Tibial artery (tissue), 4 donors: Measurements from ENCODE around the gene ITFG1.
"Not testable (repeated sequence)": the region's sequence is repeated elsewhere in the genome, so short reads cannot be mapped to it uniquely, and the experiment has no call there.

Experiments
- DNase-seq, 2 donors: peaks; one replicate each; pipeline ENCODE4 v3.0.0-alpha.2; 2019
- H3K27ac ChIP-seq, 2 donors: fragments of 200-600 bp; sonication (generic) in 1 of 2; 1 replicate in 1 of 2; 2 replicates in 1 of 2; pipeline ENCODE4 v1.5.1; 2018 to 2019; ENCODE audit warnings: mild to moderate bottlenecking in 1 of 2
- H3K27me3 ChIP-seq, 2 donors: fragments of 200-600 bp; sonication (generic) in 1 of 2; one replicate each; pipeline versions ENCODE4 v1.5.1 to v1.6.0; 2016 to 2019
- H3K36me3 ChIP-seq, 3 donors: fragments of 200-600 bp; sonication (generic) in 2 of 3; one replicate each; pipeline ENCODE4 v1.5.1; 2016 to 2019; ENCODE audit warnings: mild to moderate bottlenecking in 2 of 3
- H3K4me1 ChIP-seq, 4 donors: fragments of 200-600 bp; sonication (generic) in 2 of 4; 1 replicate in 3 of 4; 2 replicates in 1 of 4; pipeline ENCODE4 v1.5.1; 2016 to 2019
- H3K4me3 ChIP-seq, 2 donors: fragments of 200-600 bp; sonication (generic) in 1 of 2; 1 replicate in 1 of 2; 2 replicates in 1 of 2; pipeline ENCODE4 v1.5.1; 2018 to 2019; ENCODE audit warnings: mild to moderate bottlenecking in 2 of 2
- H3K9me3 ChIP-seq, 3 donors: fragments of 200-600 bp; sonication (generic) in 1 of 3; one replicate each; pipeline ENCODE4 v1.5.1; 2016 to 2019
- intact Hi-C: fragments of 100-400 bp; cut with DNase I; formaldehyde crosslinking; loops from one replicate; pipeline ENCODE4 v1.15.0; 2023; ENCODE audit warnings: low total_unique reads
- TF ChIP-seq, protein P1 (sequence below), 2 experiments: fragments of 200-600 bp in 1 of 2; fragments of 450-650 bp in 1 of 2; IDR thresholded peaks; one replicate each; pipeline ENCODE4 v1.5.1; 2017 to 2019; ENCODE audit warnings: antibody characterized with exemption in 2 of 2, mild to moderate bottlenecking in 1 of 2, moderate library complexity in 1 of 2

ITFG1 gene

DNA sequence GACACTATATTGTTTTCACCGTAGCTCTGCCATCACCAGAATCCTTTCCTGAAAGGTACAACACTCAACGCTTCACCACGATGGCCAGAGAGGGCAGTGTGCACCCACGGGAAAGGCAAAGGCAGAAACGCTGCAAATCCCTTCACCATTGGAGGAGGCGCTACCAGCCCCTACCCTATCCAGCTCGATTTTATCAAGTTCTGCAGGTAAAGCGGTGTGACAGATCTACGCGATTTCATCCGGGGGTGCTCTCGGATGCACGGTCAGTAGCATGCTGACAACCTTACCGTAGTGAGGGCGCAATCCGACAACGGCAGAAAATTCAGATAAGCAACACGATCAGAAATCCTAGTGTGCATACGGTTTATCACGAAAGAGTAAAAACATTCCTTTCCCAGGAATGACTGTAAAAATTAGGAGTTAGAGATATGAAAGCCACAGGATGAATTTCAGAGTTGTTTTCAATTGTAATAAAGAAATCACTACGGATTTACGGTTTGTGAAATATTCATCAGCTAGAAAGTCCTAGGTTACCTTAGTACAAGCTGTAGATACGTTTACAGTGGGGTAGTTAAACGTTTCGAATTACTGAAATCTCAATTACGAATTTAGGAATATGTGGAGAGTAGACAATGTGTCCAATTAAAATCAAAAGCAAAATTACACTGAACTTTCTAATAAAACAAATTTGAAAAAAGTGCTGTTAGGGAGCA, 318.9 kb downstream of the ITFG1 start:
- intact Hi-C loops, result loop anchor here (10.0 kb wide), 1 partner anchor 1013 kb away; the partner anchor contains the start of gene ABCC12
- Histone ChIP-seq H3K27ac (no peak overlapping the region), H3K9me3 (no peaks in the 10 kb centered on the region), H3K27me3 (peaks cover 0 to 23% of the 10 kb centered on the region in 2 donors), H3K36me3 (no peaks in the 10 kb centered on the region), H3K4me1 (peaks cover 0 to 29% (median 22%) of the 10 kb centered on the region in 4 donors), H3K4me3 (peak overlapping the region; percentile 22 to 54)
- DNase-seq, result peak; percentile 73 to 82
- TF ChIP-seq, protein P1, sequence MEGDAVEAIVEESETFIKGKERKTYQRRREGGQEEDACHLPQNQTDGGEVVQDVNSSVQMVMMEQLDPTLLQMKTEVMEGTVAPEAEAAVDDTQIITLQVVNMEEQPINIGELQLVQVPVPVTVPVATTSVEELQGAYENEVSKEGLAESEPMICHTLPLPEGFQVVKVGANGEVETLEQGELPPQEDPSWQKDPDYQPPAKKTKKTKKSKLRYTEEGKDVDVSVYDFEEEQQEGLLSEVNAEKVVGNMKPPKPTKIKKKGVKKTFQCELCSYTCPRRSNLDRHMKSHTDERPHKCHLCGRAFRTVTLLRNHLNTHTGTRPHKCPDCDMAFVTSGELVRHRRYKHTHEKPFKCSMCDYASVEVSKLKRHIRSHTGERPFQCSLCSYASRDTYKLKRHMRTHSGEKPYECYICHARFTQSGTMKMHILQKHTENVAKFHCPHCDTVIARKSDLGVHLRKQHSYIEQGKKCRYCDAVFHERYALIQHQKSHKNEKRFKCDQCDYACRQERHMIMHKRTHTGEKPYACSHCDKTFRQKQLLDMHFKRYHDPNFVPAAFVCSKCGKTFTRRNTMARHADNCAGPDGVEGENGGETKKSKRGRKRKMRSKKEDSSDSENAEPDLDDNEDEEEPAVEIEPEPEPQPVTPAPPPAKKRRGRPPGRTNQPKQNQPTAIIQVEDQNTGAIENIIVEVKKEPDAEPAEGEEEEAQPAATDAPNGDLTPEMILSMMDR (IDR thresholded peaks at IDR 0.05), result peak; percentile 78 to 86

DNA sequence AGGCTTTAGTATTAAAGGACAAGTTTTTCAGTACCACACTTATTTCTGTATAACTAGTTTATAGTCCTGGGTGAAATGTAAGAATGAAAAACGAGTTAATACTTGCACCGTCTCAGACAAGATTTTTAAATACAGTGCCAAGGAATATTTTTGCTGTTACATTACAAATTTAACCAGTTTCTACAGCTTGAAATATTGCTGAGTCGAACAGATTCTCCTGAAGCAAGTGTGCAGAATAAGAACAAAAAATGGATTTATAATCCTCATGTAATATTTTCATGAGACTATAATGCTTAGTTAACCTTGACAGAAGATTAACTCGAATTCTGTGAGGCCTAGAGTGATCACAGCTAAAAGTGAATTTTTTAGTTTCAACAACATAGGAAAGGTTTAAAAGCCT, 320.2 kb downstream of the ITFG1 start:
- intact Hi-C loops, result loop anchor here (10.0 kb wide), 1 partner anchor 1014 kb away; the partner anchor contains the start of gene ABCC12
- H3K27me3 ChIP-seq, result peaks cover 0 to 23% of the 10 kb centered on the region in 2 donors
- no peak overlapping the region for H3K27ac ChIP-seq
- H3K36me3 ChIP-seq, result no peaks in the 10 kb centered on the region
- peaks cover 0 to 29% (median 22%) of the 10 kb centered on the region in 4 donors for H3K4me1 ChIP-seq
- no peaks in the 10 kb centered on the region for H3K9me3 ChIP-seq
- DNase-seq, result no peak
- no peak overlapping the region for H3K4me3 ChIP-seq
- TF ChIP-seq, protein P1 (IDR thresholded peaks at IDR 0.05), result no peak

DNA sequence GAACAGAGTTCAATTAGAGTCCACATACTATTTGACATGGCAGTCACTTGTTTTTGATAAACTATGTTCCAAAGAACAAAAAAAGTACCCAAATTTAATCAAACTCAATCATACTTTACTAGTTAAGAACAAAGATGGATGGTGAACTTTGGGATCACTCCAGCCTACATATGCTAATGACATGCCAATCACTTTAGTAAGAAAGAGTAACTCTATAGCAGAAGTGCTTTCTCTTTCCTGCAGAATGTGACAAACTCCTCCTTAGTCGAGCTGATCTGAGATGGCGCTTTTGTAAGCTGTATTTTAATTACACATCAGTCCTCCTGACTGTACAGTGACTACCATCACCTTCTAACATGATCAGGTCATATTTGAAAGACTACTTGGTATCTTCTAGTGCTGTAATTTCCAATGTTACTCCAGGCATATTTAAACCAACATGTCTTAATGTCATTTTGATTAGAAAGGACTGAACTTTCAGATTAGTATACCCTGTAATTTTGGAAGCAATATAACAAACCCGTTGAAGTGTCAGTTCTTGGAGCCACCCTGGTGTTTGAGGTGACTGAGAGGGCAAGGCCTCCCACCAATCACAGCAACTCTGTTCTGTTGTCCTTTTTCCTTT, 321.2 kb downstream of the ITFG1 start:
- no peak for DNase-seq
- Histone ChIP-seq H3K27me3 (peaks cover 0 to 23% of the 10 kb centered on the region in 2 donors), H3K27ac (no peak overlapping the region), H3K4me1 (peaks cover 0 to 29% (median 21%) of the 10 kb centered on the region in 4 donors), H3K36me3 (no peaks in the 10 kb centered on the region), H3K4me3 (no peak overlapping the region), H3K9me3 (no peaks in the 10 kb centered on the region)
- intact Hi-C loops, result loop anchor here (10.0 kb wide), 1 partner anchor 1015 kb away; the partner anchor contains the start of gene ABCC12
- TF ChIP-seq, protein P1 (IDR thresholded peaks at IDR 0.05), result no peak

DNA sequence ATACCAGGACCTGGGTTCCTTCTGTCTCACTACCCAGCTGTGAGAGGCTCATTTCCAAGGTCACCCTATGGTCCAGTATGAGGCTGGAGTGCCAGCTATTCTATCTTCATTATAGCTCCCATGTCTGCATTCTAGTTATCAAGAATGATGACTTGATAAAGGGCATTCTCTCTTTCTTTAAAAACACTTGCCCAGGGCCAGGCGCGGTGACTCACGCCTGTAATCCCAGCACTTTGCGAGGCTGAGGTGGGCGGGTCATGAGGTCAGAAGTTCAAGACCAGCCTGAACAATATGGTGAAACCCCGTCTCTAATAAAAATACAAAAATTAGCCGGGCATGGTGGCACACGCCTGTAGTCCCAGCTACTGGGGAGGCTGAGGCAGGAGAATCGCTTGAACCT, 322.9 kb downstream of the ITFG1 start:
- not testable (repeated sequence) for H3K27ac ChIP-seq, H3K4me3 ChIP-seq
- H3K4me1 ChIP-seq, result peaks cover 0 to 15% (median 8%) of the 10 kb centered on the region in 4 donors

DNA sequence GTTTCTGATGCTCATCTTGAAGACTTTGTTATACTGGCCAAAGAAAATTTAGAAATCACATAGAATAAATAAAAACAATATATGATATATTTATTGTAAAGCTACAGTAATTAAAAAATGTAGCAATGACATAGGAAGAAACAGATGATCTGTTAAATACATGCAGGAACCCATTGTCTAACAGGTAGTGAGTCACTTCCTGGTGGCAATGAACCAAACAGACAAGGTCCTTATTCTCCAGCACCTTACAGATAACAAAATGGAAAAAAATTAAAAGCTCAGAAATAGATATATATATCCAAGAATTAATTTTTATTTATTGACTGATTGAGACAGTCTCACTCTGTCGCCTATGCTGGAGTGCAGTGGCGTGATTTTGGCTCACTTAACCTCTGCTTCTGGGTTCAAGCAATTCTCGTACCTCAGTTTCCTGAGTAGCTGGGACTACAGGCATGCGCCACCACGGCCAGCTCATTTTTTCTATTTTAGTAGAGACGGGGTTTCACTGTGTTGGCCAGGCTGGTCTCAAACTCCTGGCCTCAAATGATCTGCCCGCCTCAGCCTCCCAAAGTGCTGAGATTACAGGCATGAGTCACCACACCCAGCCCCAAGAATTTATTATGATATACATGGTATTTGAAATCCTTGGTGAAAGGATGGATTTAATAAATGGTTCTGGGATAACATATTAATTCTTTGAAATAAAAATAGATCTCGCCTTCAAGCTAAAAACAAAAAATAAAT, 324.6 kb downstream of the ITFG1 start:
- Histone ChIP-seq H3K9me3 (no peaks in the 10 kb centered on the region), H3K4me3 (no peak overlapping the region), H3K27me3 (peaks cover 0 to 3% of the 10 kb centered on the region in 2 donors), H3K4me1 (no peaks in the 10 kb centered on the region), H3K27ac (no peak overlapping the region), H3K36me3 (no peaks in the 10 kb centered on the region)
- TF ChIP-seq, protein P1 (IDR thresholded peaks at IDR 0.05), result no peak
- intact Hi-C loops, result no loop called here
- DNase-seq, result no peak

More for the DNA sequence above, 322.9 kb downstream of the ITFG1 start:
- H3K27me3 ChIP-seq, result peaks cover 0 to 15% of the 10 kb centered on the region in 2 donors
- H3K9me3 ChIP-seq, intact Hi-C loops, H3K36me3 ChIP-seq, DNase-seq: not testable (repeated sequence)
